ENCODE data around the gene WDR86.

The WDR86 gene

GRCh38 chr7:151409667-151410404, at the start of gene WDR86:
Gene WDR86, minus strand, starts transcription at chr7:151410038. Its CDS starts 449 bp downstream, at chr7:151409589.
- peak within 1 kb of the TSS in 15 of 21 experiments; percentile 5 to 83 (median 54) for H3K27ac ChIP-seq

DNA sequence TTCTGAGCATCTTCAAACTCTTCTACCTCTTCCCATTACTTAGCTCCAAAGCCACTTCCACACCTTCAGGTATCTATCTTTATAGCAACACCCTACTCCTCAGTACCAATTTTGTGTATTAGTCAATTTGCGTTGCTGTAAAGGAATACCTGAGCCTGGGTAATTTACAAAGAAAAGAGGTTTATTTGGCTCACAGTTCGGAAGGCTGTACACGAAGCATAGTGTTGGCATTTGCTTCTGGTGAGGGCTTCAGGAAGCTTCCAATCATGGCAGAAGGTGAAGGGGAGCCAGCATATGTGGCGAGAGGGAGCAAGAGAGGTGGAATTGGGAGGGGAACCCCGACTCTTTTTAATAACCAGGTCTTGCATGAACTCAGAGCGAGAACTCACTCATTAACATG, 47.7 kb upstream of the WDR86 start:
- H3K4me3 ChIP-seq, result no peak overlapping the region
- no peak overlapping the region for H3K27ac ChIP-seq

More at GRCh38 chr7:151409667-151410404, at the start of gene WDR86:
- H3K4me3 ChIP-seq, result peak within 1 kb of the TSS; percentile 6 to 39 (median 24)

DNA sequence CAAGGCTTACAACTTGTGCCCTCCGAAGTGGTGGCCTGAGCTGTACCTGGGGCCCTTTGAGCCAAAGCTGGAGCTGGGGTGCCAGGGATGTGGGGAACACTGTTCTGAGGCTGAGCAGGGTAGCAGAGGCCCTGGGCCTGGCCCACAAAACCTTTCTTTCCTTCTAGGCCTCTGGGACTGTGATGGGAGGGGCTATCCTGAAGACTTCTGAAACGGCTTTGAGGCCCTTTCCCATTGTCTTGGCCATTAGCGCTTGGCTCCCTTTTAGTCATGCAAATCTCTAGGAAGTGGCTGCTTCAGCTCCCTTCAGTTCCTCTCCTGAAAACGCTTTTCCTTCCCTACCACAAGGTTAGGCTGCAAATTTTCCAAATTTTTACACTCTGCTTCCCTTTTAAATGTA, 46.9 kb upstream of the WDR86 start:
- H3K4me3 ChIP-seq, result no peak overlapping the region
- no peak overlapping the region for H3K27ac ChIP-seq

GRCh38 chr7:151456276-151456675, 46.4 kb upstream of the WDR86 start:
- no peak overlapping the region for H3K27ac ChIP-seq

GRCh38 chr7:151455690-151456089, 45.9 kb upstream of the WDR86 start:
- Histone ChIP-seq H3K4me3 (no peak overlapping the region), H3K27ac (no peak overlapping the region)

More at GRCh38 chr7:151456276-151456675, 46.4 kb upstream of the WDR86 start:
- no peak overlapping the region for H3K4me3 ChIP-seq

DNA sequence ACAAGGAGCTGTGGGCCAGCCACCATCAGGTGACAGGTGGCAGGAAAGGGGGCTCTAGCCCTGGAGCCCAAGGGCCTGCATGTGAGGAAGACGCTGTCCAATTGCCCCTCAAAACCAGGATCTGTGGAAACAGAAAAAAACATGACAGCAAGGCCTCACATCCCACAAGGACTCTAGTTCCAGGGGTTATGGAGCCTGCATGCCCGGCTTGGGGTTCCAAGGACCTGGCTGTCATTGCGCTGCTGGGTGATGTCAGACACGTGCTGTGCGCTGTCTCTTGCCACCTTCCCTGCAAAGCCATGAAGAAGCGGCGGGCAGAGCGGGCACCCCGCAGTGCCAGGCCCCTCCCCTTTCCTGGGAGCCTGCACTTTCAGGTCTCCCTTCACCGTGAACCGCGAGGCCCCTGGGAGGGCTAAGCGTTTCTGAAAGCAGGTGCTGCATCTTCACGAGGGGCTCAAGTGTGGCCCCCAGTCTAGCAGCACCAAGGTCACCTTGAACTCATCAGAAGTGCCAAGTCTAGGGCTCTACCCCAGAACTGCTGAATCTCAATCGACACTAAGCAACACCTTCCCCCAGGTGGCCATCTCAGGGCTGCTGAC, 45.2 kb upstream of the WDR86 start:
- H3K4me3 ChIP-seq, result no peak overlapping the region
- H3K27ac ChIP-seq, result no peak overlapping the region

- H3K27ac ChIP-seq, result no peak overlapping the region
Measured at GRCh38 chr7:151454305-151454704, 44.5 kb upstream of the WDR86 start.

DNA sequence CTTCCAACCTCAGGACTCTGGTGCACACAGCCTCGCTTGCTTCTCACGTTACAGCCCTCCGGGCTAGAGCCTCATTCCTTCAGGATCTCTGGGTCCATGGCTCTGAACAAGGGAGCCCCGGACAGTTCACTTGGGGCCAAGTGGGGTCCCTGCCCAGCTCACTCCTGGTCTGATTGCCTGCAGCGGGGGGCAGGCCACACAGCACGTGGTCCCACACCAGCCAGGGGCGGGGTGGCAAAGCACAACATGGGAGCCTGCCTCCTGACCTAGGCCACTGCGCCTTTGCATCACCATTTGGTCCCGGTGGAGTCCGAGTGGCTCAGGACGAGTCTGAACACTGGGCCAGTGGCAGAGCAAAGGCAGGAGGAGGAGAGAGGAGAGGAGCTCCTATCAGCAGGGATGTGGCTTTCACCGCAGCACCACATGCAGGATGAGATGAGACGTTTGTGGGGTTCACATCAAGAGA, 43.5 kb upstream of the WDR86 start:
- Histone ChIP-seq H3K27ac (no peak overlapping the region), H3K4me3 (no peak overlapping the region)

More at GRCh38 chr7:151454305-151454704, 44.5 kb upstream of the WDR86 start:
- no peak overlapping the region for H3K4me3 ChIP-seq

GRCh38 chr7:151452680-151453325, 43.0 kb upstream of the WDR86 start:
- H3K4me3 ChIP-seq, result no peak overlapping the region
- no peak overlapping the region for H3K27ac ChIP-seq

GRCh38 chr7:151451626-151452571, 42.1 kb upstream of the WDR86 start:
- no peak overlapping the region for H3K4me3 ChIP-seq
- H3K27ac ChIP-seq, result no peak overlapping the region

- Histone ChIP-seq H3K27ac (no peak overlapping the region), H3K4me3 (no peak overlapping the region)
Measured at GRCh38 chr7:151451156-151451555, 41.3 kb upstream of the WDR86 start.

DNA sequence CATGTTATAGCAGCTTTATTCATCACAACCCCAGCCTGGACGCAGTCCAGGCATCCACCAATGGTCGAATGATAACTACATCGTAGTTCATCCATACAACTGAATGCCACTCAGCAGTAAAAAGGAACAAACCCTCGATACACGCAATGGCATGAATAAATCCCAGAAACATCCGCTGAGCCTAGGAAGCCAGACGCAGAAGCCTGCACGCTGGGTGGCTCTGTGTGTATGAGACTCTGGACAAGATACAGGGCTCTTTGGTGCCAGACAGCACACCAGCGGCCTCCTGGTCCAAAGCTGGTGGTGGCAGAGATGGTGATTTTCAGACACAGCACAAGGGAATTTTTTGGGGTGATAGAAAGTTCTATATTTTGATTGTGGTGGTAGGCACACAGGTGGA, 40.2 kb upstream of the WDR86 start:
- H3K27ac ChIP-seq, result no peak overlapping the region
- no peak overlapping the region for H3K4me3 ChIP-seq

DNA sequence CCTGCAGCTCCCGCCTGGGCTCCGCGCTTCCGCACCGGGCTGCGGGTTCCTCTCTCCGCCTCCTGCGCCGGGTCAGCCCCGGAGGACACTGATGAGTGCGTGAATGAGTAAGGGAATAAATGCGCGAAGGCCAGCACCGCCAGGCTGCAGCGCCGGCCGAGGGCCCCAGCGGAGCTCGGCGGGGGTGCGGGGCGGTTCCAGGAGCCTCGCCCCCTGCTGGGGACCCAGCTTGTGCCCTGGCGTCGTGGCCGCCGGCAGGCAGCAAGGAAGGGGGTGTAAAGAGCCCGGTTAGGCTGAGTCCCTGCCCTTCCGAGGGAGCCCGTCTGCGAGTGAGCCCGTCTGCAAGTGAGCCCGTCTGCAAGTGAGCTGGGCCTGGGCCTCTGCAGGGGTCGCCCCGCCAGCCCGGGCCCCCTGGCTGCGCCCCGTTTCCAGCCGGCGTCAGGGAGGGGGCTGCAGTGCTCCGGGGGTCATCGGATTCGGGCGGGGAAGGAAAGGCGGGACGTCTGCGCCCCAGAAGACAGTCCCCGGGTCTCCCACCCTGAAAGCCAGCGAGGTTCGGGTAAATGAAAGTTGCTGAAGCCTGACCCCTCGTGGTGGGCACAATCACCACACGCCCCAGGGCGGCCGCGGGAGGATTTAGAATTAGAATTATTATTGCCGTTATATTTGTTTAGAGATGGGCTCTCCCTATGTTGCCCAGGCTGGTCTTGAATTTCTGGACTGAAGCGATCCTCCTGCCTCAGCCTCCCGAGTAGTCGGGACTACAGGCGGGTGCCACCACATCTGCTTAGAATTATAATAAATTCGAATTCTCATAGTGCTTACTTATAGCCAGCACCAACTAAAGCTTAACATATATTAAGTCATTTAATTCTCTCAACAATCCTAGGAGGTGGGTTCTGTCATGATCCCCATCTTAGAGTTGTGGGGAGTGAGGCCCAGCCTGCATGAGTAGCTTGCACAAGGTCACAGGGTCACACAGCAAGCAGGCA, 38.7 kb upstream of the WDR86 start:
- H3K4me3 ChIP-seq, result peak overlapping the region; percentile 45 to 56 (median 49)
- H3K27ac ChIP-seq, result peak overlapping the region in 15 of 21 experiments; percentile 2 to 77 (median 50)

DNA sequence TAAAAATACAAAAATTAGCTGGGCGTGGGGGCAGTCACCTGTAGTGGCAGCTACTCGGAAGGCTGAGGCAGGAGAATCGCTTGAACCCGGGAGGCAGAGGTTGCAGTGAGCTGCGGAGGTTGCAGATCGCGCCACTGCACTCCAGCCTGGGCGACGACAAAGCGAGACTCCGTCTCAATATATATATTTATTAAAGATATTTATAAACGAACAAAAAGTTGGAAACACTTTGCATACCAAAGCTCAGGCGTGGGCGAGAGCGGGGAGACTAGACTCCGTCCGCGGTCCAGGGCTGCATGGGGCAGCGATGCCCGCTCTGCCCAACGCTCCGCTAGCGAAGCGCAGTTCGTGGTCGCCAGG, 38.0 kb upstream of the WDR86 start:
- peak overlapping the region in 7 of 21 experiments; percentile 25 to 70 (median 47) for H3K27ac ChIP-seq
- peak overlapping the region; percentile 45 to 56 (median 49) for H3K4me3 ChIP-seq

DNA sequence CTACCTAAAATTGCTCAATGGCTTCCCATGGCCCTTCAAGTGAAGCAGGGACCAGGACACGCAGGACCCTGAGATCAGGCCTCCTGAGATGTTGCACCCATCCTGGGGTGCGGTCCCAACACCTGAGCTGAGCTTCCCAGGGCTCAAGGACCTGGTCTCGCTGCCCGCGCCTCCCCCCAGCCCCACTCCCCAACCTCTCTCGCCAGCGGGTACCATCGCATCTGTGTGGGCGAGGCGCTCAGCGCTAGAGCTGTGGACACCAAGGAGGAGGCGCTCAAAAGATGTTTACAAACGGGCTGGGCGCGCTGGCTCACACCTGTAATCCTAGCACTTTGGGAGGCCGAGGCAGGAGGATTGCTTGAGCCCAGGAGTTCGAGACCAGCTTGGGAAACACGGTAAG, 37.5 kb upstream of the WDR86 start:
- Histone ChIP-seq H3K4me3 (no peak overlapping the region), H3K27ac (no peak overlapping the region)

DNA sequence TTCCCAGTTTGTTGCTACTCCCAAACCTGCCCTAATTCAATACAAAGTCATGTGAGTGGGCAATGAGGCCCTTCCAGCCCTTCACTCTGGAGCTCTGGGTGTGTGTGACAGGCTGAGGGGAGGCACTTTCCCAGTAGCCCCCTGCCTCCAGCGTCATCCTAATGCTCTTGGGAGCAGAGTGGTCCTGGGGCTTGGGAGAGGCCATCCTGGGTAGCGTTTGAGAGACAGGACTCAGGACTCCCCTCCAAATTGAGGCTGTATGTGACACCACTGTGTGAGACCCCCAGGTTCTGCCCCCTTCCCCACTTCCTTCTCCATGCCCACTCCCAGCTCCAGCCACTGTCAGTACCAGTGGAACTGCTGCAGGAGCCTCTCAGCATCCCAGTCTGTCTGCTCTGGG, 36.6 kb upstream of the WDR86 start:
- Histone ChIP-seq H3K4me3 (no peak overlapping the region), H3K27ac (no peak overlapping the region)

GRCh38 chr7:151444632-151445031, 34.8 kb upstream of the WDR86 start:
- no peak overlapping the region for H3K4me3 ChIP-seq
- no peak overlapping the region for H3K27ac ChIP-seq

GRCh38 chr7:151442776-151443496, 33.1 kb upstream of the WDR86 start:
- no peak overlapping the region for H3K27ac ChIP-seq

More at GRCh38 chr7:151442776-151443496, 33.1 kb upstream of the WDR86 start:
- no peak overlapping the region for H3K4me3 ChIP-seq
